SK-N-MC (cell line): ENCODE data around the gene SUFU.

Experiments used
- DNase-seq: peaks from one replicate; pipeline ENCODE4 v3.0.0-alpha.2; 2011; ENCODE audit warnings: low read depth, low spot score
- H3K27ac ChIP-seq: fragments of 200-600 bp; sonication (generic); 2 replicates; pipeline ENCODE4 v1.5.1; 2016; ENCODE audit warnings: mixed run types
- H3K36me3 ChIP-seq: fragments of 200-600 bp; sonication (generic); 2 replicates; pipeline ENCODE4 v1.6.1; 2017; ENCODE audit warnings: antibody characterized with exemption, low read length, mixed read lengths; ENCODE audit not compliant: insufficient read depth
- H3K4me3 ChIP-seq: fragments of 200-600 bp; sonication (generic); 2 replicates; pipeline ENCODE4 v1.5.1; 2016
- H3K9ac ChIP-seq: fragments of 200-600 bp; sonication (generic); 2 replicates; pipeline ENCODE4 v1.8.0; 2017; ENCODE audit warnings: mixed run types, mixed read lengths; ENCODE audit not compliant: insufficient read length
- H3K9me3 ChIP-seq: fragments of 200-600 bp; sonication (generic); 2 replicates; pipeline ENCODE4 v1.6.1; 2017; ENCODE audit warnings: low read depth, mild to moderate bottlenecking, antibody characterized with exemption, low read length, moderate library complexity, mixed read lengths
- EZH2 ChIP-seq: fragments of 200-600 bp; sonication (generic); IDR thresholded peaks from one replicate; pipeline ENCODE4 v1.6.1; 2017; ENCODE audit warnings: antibody characterized with exemption
- FOXP2 ChIP-seq: optimal IDR thresholded peaks from 2 replicates; pipeline ENCODE3; 2011; ENCODE audit warnings: mild to moderate bottlenecking, moderate library complexity; ENCODE audit not compliant: insufficient read depth; ENCODE audit errors: extremely low read length, control extremely low read depth
- POLR2AphosphoS5 ChIP-seq: IDR thresholded peaks from 2 replicates; pipeline ENCODE4 v1.6.1; 2012; ENCODE audit warnings: mild to moderate bottlenecking, low read depth, low read length, borderline replicate concordance

SUFU gene

GRCh38 chr10:102475451-102476040 is 28.2 kb upstream of the SUFU start:
- no peaks in the 10 kb centered on the region; the same call in 1 of the 2 replicates for H3K36me3 ChIP-seq

DNA sequence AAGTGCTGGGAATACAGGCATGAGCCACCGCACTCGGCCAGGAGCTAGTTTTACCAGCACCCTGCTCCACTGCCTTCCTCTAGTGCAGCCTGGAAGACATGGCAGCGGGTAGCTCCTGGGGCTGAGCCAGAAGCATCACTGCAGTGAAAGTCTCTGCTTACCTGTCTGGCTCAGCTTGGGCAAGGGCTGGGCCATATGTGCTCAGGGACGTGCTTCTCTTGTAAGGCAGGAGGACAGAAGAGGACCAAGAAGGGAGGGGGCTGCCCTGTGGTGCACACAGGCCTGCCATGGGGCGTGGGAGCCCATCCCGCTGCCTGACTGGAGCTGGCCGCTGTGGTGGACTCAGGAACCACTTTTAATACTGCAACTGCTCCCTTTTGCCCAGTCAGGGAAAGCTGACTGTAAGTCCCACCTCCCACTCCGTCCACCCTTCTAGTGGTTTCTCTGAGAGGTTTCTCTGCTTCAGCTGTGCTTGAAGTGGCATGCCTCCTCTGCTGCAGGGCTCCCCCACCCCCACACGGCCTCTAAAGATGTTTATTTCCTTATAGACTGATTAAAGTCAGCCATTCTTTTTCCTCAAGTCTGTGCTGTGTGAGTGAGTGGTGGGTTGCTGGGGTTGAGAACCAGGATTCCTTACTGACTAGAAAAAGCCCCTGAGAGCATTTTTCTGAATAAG is 27.2 kb upstream of the SUFU start:
- no peaks in the 10 kb centered on the region for H3K9me3 ChIP-seq
- no peaks in the 10 kb centered on the region; the same call in 1 of the 2 replicates for H3K36me3 ChIP-seq
- TF ChIP-seq FOXP2 (no peak), EZH2 (no peak), POLR2AphosphoS5 (no peak)
- H3K4me3 ChIP-seq: no peak overlapping the region
- H3K27ac ChIP-seq: no peak overlapping the region
- H3K9ac ChIP-seq: no peak overlapping the region
- no peak for DNase-seq

More at GRCh38 chr10:102475451-102476040, 28.2 kb upstream of the SUFU start:
- H3K9me3 ChIP-seq: no peaks in the 10 kb centered on the region
- no peak for DNase-seq
- H3K4me3 ChIP-seq: no peak overlapping the region
- no peak overlapping the region for H3K9ac ChIP-seq
- no peak for TF ChIP-seq POLR2AphosphoS5
- no peak for TF ChIP-seq EZH2
- no peak for TF ChIP-seq FOXP2
- no peak overlapping the region for H3K27ac ChIP-seq

- DNase-seq: no peak
- H3K4me3 ChIP-seq: no peak overlapping the region
- no peak for TF ChIP-seq POLR2AphosphoS5
- no peak for TF ChIP-seq EZH2
- TF ChIP-seq FOXP2: no peak
- H3K9me3 ChIP-seq: no peaks in the 10 kb centered on the region
- no peak overlapping the region for H3K9ac ChIP-seq
- H3K36me3 ChIP-seq: no peaks in the 10 kb centered on the region; the same call in 1 of the 2 replicates
- no peak overlapping the region for H3K27ac ChIP-seq
Measured at GRCh38 chr10:102479651-102480050, 24.1 kb upstream of the SUFU start.

DNA sequence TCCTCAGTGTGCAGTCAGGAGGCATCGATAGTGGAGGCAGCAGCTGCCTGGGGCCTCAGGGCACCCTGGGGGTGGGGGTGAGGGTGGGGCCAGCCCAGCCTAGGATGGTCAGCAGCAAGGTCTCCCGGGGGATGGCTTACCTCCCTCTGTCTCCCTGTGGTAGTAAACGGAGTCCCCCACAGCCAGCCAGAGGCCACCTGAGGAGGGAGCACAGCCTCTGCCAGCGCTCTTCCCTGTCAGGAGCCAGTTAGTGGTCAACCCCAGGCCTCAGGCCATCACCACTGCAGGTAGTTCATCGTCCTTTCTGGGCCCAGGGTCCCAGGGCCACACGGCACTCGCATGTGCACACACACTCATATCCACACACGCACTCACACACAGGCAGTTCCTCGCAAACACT is 23.4 kb upstream of the SUFU start:
- Histone ChIP-seq H3K27ac (no peak overlapping the region), H3K9ac (no peak overlapping the region), H3K36me3 (no peaks in the 10 kb centered on the region; the same call in 1 of the 2 replicates), H3K9me3 (no peaks in the 10 kb centered on the region), H3K4me3 (no peak overlapping the region)
- TF ChIP-seq EZH2 (no peak), POLR2AphosphoS5 (no peak), FOXP2 (no peak)
- no peak for DNase-seq

- no peak overlapping the region for H3K9ac ChIP-seq
- H3K4me3 ChIP-seq: no peak overlapping the region
- TF ChIP-seq EZH2: no peak
- no peak for TF ChIP-seq FOXP2
- TF ChIP-seq POLR2AphosphoS5: no peak
- H3K27ac ChIP-seq: no peak overlapping the region
- H3K9me3 ChIP-seq: no peaks in the 10 kb centered on the region
- no peak for DNase-seq
- peaks cover 12% of the 10 kb centered on the region; the same call in 1 of the 2 replicates for H3K36me3 ChIP-seq
Measured at GRCh38 chr10:102484021-102484420, 19.8 kb upstream of the SUFU start.

DNA sequence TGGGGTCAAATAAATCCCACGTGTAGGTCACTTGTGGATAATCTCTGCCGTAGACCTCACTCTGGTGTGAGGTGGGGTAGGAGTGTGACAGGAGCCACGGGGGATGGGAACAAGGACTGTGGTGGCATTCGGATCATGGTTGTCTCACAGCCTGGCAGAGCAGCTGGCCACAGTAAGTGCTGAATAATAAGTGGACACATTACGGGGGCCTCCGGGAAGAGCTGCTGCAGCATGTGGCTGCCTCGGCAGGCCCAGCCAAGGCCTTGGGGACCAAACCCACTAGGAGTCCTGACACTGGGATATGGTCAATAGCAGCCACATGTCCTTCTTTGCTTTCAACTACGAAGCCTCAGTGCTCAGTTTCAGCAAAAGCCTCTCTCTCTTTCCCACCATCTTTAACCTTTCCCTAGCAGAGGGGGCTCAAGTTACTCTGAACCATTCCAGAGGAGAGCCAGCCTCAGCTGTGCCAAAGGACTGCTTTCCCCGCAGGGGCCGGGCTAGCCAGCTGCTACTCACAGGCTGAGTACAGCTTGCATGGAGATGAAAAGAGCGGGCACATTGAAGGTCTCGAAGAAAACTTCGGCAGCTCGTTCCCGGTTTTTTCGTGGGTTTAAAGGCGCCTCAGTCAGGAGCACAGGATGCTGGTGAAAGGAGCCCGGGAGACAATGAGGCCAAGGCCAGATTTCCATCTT is 18.5 kb upstream of the SUFU start:
- DNase-seq: no peak
- no peak overlapping the region for H3K9ac ChIP-seq
- H3K4me3 ChIP-seq: no peak overlapping the region
- H3K36me3 ChIP-seq: peaks cover 12% of the 10 kb centered on the region; the same call in 1 of the 2 replicates
- no peak overlapping the region for H3K27ac ChIP-seq
- TF ChIP-seq FOXP2 (no peak), EZH2 (no peak), POLR2AphosphoS5 (no peak)
- no peaks in the 10 kb centered on the region for H3K9me3 ChIP-seq

DNA sequence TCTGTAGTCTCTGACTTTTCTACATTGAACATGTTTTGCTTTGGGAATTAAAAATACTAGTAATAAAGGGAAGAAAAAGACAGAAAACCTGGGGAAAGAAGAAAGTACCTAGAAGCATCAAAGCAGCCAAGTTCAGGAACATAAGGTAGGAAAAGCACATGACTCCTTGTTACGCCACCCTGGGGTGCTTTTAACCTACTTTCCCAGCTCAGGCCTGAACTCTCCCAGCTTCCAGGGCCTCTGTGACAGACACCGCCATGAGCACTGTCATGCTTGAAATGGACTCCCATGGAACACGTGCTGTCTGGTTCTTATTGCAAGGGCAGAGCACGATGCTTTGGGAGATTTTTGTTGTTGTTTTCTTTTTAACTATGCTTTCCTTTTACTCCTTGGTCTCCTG is 12.6 kb upstream of the SUFU start:
- Histone ChIP-seq H3K9ac (no peak overlapping the region), H3K9me3 (no peaks in the 10 kb centered on the region), H3K4me3 (no peak overlapping the region), H3K36me3 (peaks cover 12% of the 10 kb centered on the region; the same call in 1 of the 2 replicates), H3K27ac (no peak overlapping the region)
- no peak for TF ChIP-seq FOXP2
- TF ChIP-seq EZH2: no peak
- no peak for TF ChIP-seq POLR2AphosphoS5
- no peak for DNase-seq

GRCh38 chr10:102492344-102492939 is 11.3 kb upstream of the SUFU start:
- no peak overlapping the region for H3K9ac ChIP-seq
- H3K4me3 ChIP-seq: no peak overlapping the region
- peaks cover 12% of the 10 kb centered on the region; the same call in 1 of the 2 replicates for H3K36me3 ChIP-seq
- no peak for TF ChIP-seq EZH2
- no peak for TF ChIP-seq POLR2AphosphoS5
- TF ChIP-seq FOXP2: no peak
- no peaks in the 10 kb centered on the region for H3K9me3 ChIP-seq
- no peak overlapping the region for H3K27ac ChIP-seq
- no peak for DNase-seq

DNA sequence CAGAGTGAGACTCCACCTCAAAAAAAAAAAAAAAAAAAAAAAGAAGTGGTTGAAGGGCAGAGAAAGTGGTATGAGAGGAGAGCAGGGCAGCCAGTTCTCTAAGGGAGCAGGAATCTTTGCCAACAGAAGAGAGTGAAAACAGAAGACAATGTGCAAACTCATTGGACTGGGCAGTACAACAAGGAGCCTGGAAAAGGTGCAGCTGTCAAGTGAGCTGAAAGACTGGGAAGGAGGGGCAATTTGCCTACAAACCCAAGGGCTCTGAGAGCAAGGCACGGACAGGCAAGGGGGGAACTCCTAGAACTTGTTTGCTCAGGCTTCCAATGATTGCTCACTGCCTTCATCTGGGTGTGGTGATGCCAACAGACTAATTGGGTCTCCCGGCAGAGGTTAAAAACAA is 10.8 kb upstream of the SUFU start:
- Histone ChIP-seq H3K4me3 (no peak overlapping the region), H3K9ac (no peak overlapping the region), H3K27ac (no peak overlapping the region), H3K9me3 (no peaks in the 10 kb centered on the region), H3K36me3 (peaks cover 11% of the 10 kb centered on the region; the same call in 1 of the 2 replicates)
- DNase-seq: no peak
- TF ChIP-seq POLR2AphosphoS5 (no peak), FOXP2 (no peak), EZH2 (no peak)
